Psoas muscle (tissue), 8 donors: ENCODE data around the gene CLIC4. TPM values are rescaled to one million over a fixed set of nuclear protein-coding genes. Genes with fewer than 3 reads are reported as not detected.
"Not testable (repeated sequence)": the region's sequence is repeated elsewhere in the genome, so short reads cannot be mapped to it uniquely, and the experiment has no call there.

ENCODE experiments used
- ATAC-seq, 4 donors: fragments of 200-7000 bp; cut with Tn5 transposase; one replicate each; pipeline ENCODE4 v1.9.1; 2020; ENCODE audit warnings: moderate library complexity in 3 of 4, mild to moderate bottlenecking in 2 of 4
- DNase-seq, 2 donors: peaks; one replicate each; pipeline ENCODE4 v3.0.0-alpha.2; 2020
- H3K27ac ChIP-seq: fragments of 200-600 bp; one replicate; pipeline ENCODE4 v1.8.0; 2022
- H3K27me3 ChIP-seq, 3 donors: fragments of 200-600 bp in 1 of 3; one replicate each; pipeline versions ENCODE4 v1.6.1 to v1.8.0; 2013 to 2022; ENCODE audit warnings: low read length in 2 of 3, mild to moderate bottlenecking in 2 of 3, moderate library complexity in 1 of 3; ENCODE audit not compliant: insufficient read depth in 3 of 3
- H3K36me3 ChIP-seq, 2 donors: fragments of 200-600 bp in 1 of 2; one replicate each; pipeline versions ENCODE4 v1.6.1 to v1.8.0; 2013 to 2022; ENCODE audit warnings: low read depth in 1 of 2, mild to moderate bottlenecking in 1 of 2, moderate library complexity in 1 of 2; ENCODE audit not compliant: insufficient read depth in 1 of 2
- H3K4me1 ChIP-seq: fragments of 200-600 bp; one replicate; pipeline ENCODE4 v1.8.0; 2022
- H3K4me3 ChIP-seq: fragments of 200-600 bp; one replicate; pipeline ENCODE4 v1.8.0; 2022; ENCODE audit warnings: mild to moderate bottlenecking
- H3K9me3 ChIP-seq: fragments of 200-600 bp; one replicate; pipeline ENCODE4 v1.8.0; 2022
- CTCF ChIP-seq: fragments of 200-600 bp; IDR thresholded peaks from one replicate; pipeline ENCODE4 v1.8.0; 2022; ENCODE audit warnings: antibody characterized with exemption
- WGBS, 3 donors: extraction: QIAGEN DNeasy Blood & Tissue Kit; methylation state at CpG; one replicate each; pipeline versions ENCODE4 v1.1.6 to v1.1.7; 2013; 5-methylcytosine and 5-hydroxymethylcytosine counted together
- intact Hi-C, 2 donors: fragments of 100-400 bp; cut with DNase I; formaldehyde crosslinking; loops; one replicate each; pipeline versions ENCODE4 v1.11.0 to v1.14.2; 2022
- polyA plus RNA-seq, 3 donors: library from polyadenylated mRNA; stranded (reverse); fragments of 200-250 nt; gene quantifications; one replicate each; pipeline ENCODE4 v1.2.3, GENCODE V29; 2013
- total RNA-seq, 4 donors: library from RNA; stranded (reverse); fragmentation: NEBNext Ultra II Directional in 2 of 4; extraction: Animal tissue kit (Norgen Biotek cat#: 25700) in 2 of 4; gene quantifications; one replicate each; pipeline versions ENCODE4 v1.2.1 to v1.2.4, GENCODE V29; 2021 to 2023
- donor health status: healthy with polysubstance abuse.
- donor health status: DM: no; HTN: no; CAD: no; lungs with moderate emphysema.
- donor health status: Bipolar disorder and iron deficiency.
- donor health status: healthy.
- donor health status: DM: yes; HTN: yes; CAD: no.
- donor health status: DM: no; HTN: no; CAD: no.
- donor health status: DM: no; HTN: no; CAD: no.
- donor health status: DM: yes; HTN: yes; CAD: no.

The CLIC4 gene
- total and polyA plus RNA-seq, 7 donors = 22.1 to 67.3 (median 44.8) TPM

- DNase-seq = no peak
- H3K4me3 ChIP-seq = no peak overlapping the region
- no peaks in the 10 kb centered on the region for H3K9me3 ChIP-seq
- H3K36me3 ChIP-seq = no peaks in the 10 kb centered on the region
- TF ChIP-seq CTCF = no peak
- no peak for ATAC-seq
- intact Hi-C loops = no loop called here
- no peak overlapping the region for H3K27ac ChIP-seq
- peaks cover 11% of the 10 kb centered on the region for H3K4me1 ChIP-seq
- no peaks in the 10 kb centered on the region for H3K27me3 ChIP-seq
Measured at GRCh38 chr1:24790490-24790889, 45.2 kb downstream of the CLIC4 start.

- DNase-seq = no peak
- no peak overlapping the region for H3K4me3 ChIP-seq
- H3K4me1 ChIP-seq = peaks cover 11% of the 10 kb centered on the region
- H3K27me3 ChIP-seq = no peaks in the 10 kb centered on the region
- no peaks in the 10 kb centered on the region for H3K9me3 ChIP-seq
- intact Hi-C loops = no loop called here
- ATAC-seq = peak in 2 of 4 donors; percentile 58 to 71
- TF ChIP-seq CTCF = no peak
- H3K36me3 ChIP-seq = peaks cover 0 to 7% of the 10 kb centered on the region in 2 donors
- 41 to 44% (median 41%) methylated on average over 4 of the region's 4 CpGs for WGBS, 3 donors
- peak overlapping the region; percentile 23 for H3K27ac ChIP-seq
Measured at GRCh38 chr1:24793447-24794129, 48.3 kb downstream of the CLIC4 start.

- H3K36me3 ChIP-seq, H3K27me3 ChIP-seq, DNase-seq, H3K4me3 ChIP-seq, H3K9me3 ChIP-seq, intact Hi-C loops: not testable (repeated sequence)
- Histone ChIP-seq H3K4me1 (peaks cover 11% of the 10 kb centered on the region), H3K27ac (peak overlapping the region; percentile 23)
- ATAC-seq = peak in 1 of 4 donors; percentile 38
- 11 to 29% (median 18%) methylated on average over 2 of the region's 2 CpGs for WGBS, 3 donors
Measured at GRCh38 chr1:24794130-24794502, 48.9 kb downstream of the CLIC4 start.

- intact Hi-C loops = no loop called here
- TF ChIP-seq CTCF = no peak
- no peak overlapping the region for H3K4me3 ChIP-seq
- 89 to 92% (median 91%) methylated on average over 5 of the region's 5 CpGs for WGBS, 3 donors
- no peak overlapping the region for H3K27ac ChIP-seq
- H3K36me3 ChIP-seq = peaks cover 0 to 7% of the 10 kb centered on the region in 2 donors
- no peaks in the 10 kb centered on the region for H3K9me3 ChIP-seq
- ATAC-seq = no peak
- peaks cover 11% of the 10 kb centered on the region for H3K4me1 ChIP-seq
- H3K27me3 ChIP-seq = no peaks in the 10 kb centered on the region
- DNase-seq = no peak
Measured at GRCh38 chr1:24795236-24795635, 50.0 kb downstream of the CLIC4 start.

- Histone ChIP-seq H3K4me3 (no peak overlapping the region), H3K9me3 (no peaks in the 10 kb centered on the region), H3K4me1 (peaks cover 11% of the 10 kb centered on the region), H3K27ac (no peak overlapping the region), H3K27me3 (no peaks in the 10 kb centered on the region), H3K36me3 (peaks cover 0 to 7% of the 10 kb centered on the region in 2 donors)
- TF ChIP-seq CTCF = no peak
- 93 to 99% (median 95%) methylated on average over 2 of the region's 2 CpGs for WGBS, 3 donors
- no peak for ATAC-seq
- DNase-seq = no peak
- intact Hi-C loops = no loop called here
Measured at GRCh38 chr1:24796524-24796923, 51.3 kb downstream of the CLIC4 start.

- H3K27ac ChIP-seq, intact Hi-C loops, ATAC-seq, H3K4me3 ChIP-seq, H3K27me3 ChIP-seq, H3K4me1 ChIP-seq, H3K36me3 ChIP-seq, DNase-seq, H3K9me3 ChIP-seq: not testable (repeated sequence)
- WGBS, 3 donors = 92 to 99% (median 93%) methylated on average over 22 to 33 of the region's 33 CpGs
Measured at GRCh38 chr1:24799242-24799641, 54.0 kb downstream of the CLIC4 start.
